CD4-positive, alpha-beta T cell treated with Interleukin-6 for 4 hours (primary cell): ENCODE results near the gene GPX4.
"Not testable (repeated sequence)": the region's sequence is repeated elsewhere in the genome, so short reads cannot be mapped to it uniquely, and the experiment has no call there.

ENCODE experiments used
- DNase-seq: peaks from one replicate; pipeline ENCODE4 v3.0.0-alpha.2; 2020; ENCODE audit warnings: mixed read lengths

Gene GPX4

GRCh38 chr19:1103132-1103707, 574 bp upstream of the GPX4 start:
- DNase-seq, result no peak

GRCh38 chr19:1104311-1105007, 665 bp downstream of the GPX4 start:
- DNase-seq, result peak; percentile 65

- no peak for DNase-seq
Measured at GRCh38 chr19:1105008-1105872, 1.4 kb downstream of the GPX4 start.

GRCh38 chr19:1105873-1106840, 2.4 kb downstream of the GPX4 start:
- peak; percentile 30 for DNase-seq

- no peak for DNase-seq
Measured at GRCh38 chr19:1106841-1107660, 3.3 kb downstream of the GPX4 start.

- no peak for DNase-seq
Measured at GRCh38 chr19:1107661-1108261, 4.0 kb downstream of the GPX4 start.

GRCh38 chr19:1108291-1109031, 4.7 kb downstream of the GPX4 start:
- DNase-seq, result no peak

GRCh38 chr19:1109032-1109551, 5.3 kb downstream of the GPX4 start:
- DNase-seq, result no peak

GRCh38 chr19:1109697-1110671, 6.2 kb downstream of the GPX4 start:
- no peak for DNase-seq

- DNase-seq, result no peak
Measured at GRCh38 chr19:1110809-1111640, 7.2 kb downstream of the GPX4 start.

GRCh38 chr19:1111641-1112267, 8.0 kb downstream of the GPX4 start:
- no peak for DNase-seq

GRCh38 chr19:1112268-1113029, 8.7 kb downstream of the GPX4 start:
- no peak for DNase-seq

- DNase-seq, result peak; percentile 90
Measured at GRCh38 chr19:1113030-1113985, 9.5 kb downstream of the GPX4 start.

- no peak for DNase-seq
Measured at GRCh38 chr19:1113986-1114483, 10.2 kb downstream of the GPX4 start.

GRCh38 chr19:1114728-1115127, 10.9 kb downstream of the GPX4 start:
- DNase-seq, result not testable (repeated sequence)
